ENCODE results near the gene CUX1. TPM values are rescaled to one million over a fixed set of nuclear protein-coding genes. Genes with fewer than 3 reads are reported as not detected.
"Not testable (repeated sequence)": the region's sequence is repeated elsewhere in the genome, so short reads cannot be mapped to it uniquely, and the experiment has no call there.

Gene CUX1
- total RNA-seq, 1 donor from 2014 or later: 66.4 TPM

DNA sequence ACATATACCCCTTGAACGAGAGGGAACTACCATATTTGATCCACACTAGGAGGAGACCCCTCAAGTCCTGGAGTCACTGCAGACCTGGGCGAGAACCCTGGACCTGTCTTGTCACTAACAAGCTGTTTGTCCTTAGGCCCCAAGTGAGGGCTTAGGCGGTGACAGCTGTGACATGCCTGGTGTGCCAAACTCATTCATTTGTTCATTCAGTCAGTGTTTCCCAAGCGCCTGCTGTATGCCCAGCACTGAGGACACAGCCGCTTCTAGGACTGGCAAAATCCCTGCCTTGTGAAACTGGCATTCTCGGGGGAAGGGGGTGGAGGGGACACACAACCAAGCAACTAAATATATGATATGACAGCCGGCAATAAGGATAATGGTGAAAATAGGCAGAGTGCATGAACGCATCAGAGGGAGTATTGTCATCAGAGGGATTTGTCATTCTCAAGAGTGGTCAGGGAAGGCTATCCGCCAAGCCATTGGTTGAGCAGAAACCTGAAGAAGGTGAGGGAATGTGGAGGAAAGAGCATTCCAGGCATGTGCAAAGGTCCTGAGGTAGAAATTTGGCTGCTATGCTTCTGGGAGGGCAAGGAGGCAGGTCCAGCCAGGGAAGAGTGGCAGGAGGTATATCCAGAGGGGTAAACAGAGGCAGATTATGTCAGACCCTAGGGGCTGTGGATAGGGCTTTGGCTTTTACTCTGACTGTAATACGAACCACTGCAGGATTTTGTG, 480.2 kb downstream of the CUX1 start:
- H3K27ac ChIP-seq: no peak overlapping the region
- DNase-seq (ENCODE audit: low spot score): no peak
- H3K9me3 ChIP-seq (ENCODE audit: low read depth): no peaks in the 10 kb centered on the region
- no peak overlapping the region for H3K4me3 ChIP-seq
- peaks cover 63% of the 10 kb centered on the region for H4K20me1 ChIP-seq (ENCODE audit: low read depth)
- Mint-ChIP-seq H3K36me3 (peaks cover 5% of the 10 kb centered on the region), H3K4me1 (peaks cover 17% of the 10 kb centered on the region), H3K9me3 (no peaks in the 10 kb centered on the region), H3K27me3 (ENCODE audit: insufficient read depth, low read depth) (peaks cover 3% of the 10 kb centered on the region), H3K4me3 (no peak overlapping the region), H3K27ac (no peak overlapping the region)
- H3K4me2 ChIP-seq: no peak overlapping the region
- H3K9ac ChIP-seq: no peak overlapping the region
- H3K27me3 ChIP-seq: peaks cover 18% of the 10 kb centered on the region
- no peaks in the 10 kb centered on the region for H3K36me3 ChIP-seq
- H3K79me2 ChIP-seq (ENCODE audit: low read depth): no peaks in the 10 kb centered on the region
- TF ChIP-seq EZH2phosphoT487 (IDR thresholded peaks at IDR 0.05) (no peak), EZH2 (IDR thresholded peaks at IDR 0.05) (no peak)
- TF ChIP-seq, protein P1, sequence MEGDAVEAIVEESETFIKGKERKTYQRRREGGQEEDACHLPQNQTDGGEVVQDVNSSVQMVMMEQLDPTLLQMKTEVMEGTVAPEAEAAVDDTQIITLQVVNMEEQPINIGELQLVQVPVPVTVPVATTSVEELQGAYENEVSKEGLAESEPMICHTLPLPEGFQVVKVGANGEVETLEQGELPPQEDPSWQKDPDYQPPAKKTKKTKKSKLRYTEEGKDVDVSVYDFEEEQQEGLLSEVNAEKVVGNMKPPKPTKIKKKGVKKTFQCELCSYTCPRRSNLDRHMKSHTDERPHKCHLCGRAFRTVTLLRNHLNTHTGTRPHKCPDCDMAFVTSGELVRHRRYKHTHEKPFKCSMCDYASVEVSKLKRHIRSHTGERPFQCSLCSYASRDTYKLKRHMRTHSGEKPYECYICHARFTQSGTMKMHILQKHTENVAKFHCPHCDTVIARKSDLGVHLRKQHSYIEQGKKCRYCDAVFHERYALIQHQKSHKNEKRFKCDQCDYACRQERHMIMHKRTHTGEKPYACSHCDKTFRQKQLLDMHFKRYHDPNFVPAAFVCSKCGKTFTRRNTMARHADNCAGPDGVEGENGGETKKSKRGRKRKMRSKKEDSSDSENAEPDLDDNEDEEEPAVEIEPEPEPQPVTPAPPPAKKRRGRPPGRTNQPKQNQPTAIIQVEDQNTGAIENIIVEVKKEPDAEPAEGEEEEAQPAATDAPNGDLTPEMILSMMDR (IDR thresholded peaks at IDR 0.05): no peak
- no peaks in the 10 kb centered on the region for H3F3A ChIP-seq (ENCODE audit: low read depth)
- no peak overlapping the region for H2AFZ ChIP-seq (replicated peaks)
- H3K4me1 ChIP-seq: peaks cover 5% of the 10 kb centered on the region

DNA sequence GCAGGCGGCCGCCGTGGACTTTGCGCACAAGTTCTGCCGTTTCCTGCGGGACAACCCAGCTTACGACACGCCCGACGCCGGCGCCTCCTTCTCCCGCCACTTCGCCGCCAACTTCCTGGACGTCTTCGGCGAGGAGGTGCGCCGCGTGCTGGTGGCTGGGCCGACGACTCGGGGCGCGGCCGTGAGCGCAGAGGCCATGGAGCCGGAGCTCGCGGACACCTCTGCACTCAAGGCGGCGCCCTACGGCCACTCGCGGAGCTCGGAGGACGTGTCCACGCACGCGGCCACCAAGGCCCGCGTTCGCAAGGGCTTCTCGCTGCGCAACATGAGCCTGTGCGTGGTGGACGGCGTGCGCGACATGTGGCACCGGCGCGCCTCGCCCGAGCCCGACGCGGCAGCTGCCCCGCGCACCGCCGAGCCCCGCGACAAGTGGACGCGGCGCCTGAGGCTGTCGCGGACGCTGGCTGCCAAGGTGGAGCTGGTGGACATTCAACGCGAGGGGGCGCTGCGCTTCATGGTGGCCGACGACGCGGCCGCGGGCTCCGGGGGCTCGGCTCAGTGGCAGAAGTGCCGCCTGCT, 483.3 kb downstream of the CUX1 start:
- H3K4me3 ChIP-seq: no peak overlapping the region
- H3K36me3 Mint-ChIP-seq: peaks cover 3% of the 10 kb centered on the region
- no peaks in the 10 kb centered on the region for H3K4me1 ChIP-seq
- no peak overlapping the region for H3K4me3 Mint-ChIP-seq
- no peaks in the 10 kb centered on the region for H3F3A ChIP-seq (ENCODE audit: low read depth)
- peak overlapping the region; percentile 17 for H2AFZ ChIP-seq (replicated peaks)
- TF ChIP-seq, protein P1 (IDR thresholded peaks at IDR 0.05): peak; percentile 71
- no peak for TF ChIP-seq EZH2phosphoT487 (IDR thresholded peaks at IDR 0.05)
- DNase-seq (ENCODE audit: low spot score): peak; percentile 85
- H3K9ac ChIP-seq: no peak overlapping the region
- H3K4me1 Mint-ChIP-seq: peaks cover 8% of the 10 kb centered on the region
- H3K9me3 ChIP-seq (ENCODE audit: low read depth): no peaks in the 10 kb centered on the region
- peak overlapping the region; percentile 31 for H3K4me2 ChIP-seq
- H3K27me3 ChIP-seq: peaks cover 18% of the 10 kb centered on the region
- H4K20me1 ChIP-seq (ENCODE audit: low read depth): peaks cover 49% of the 10 kb centered on the region
- H3K79me2 ChIP-seq (ENCODE audit: low read depth): no peaks in the 10 kb centered on the region
- no peak overlapping the region for H3K27ac Mint-ChIP-seq
- H3K36me3 ChIP-seq: no peaks in the 10 kb centered on the region
- no peak overlapping the region for H3K27ac ChIP-seq
- no peaks in the 10 kb centered on the region for H3K9me3 Mint-ChIP-seq
- peaks cover under 1% of the 10 kb centered on the region for H3K27me3 Mint-ChIP-seq (ENCODE audit: insufficient read depth, low read depth)

DNA sequence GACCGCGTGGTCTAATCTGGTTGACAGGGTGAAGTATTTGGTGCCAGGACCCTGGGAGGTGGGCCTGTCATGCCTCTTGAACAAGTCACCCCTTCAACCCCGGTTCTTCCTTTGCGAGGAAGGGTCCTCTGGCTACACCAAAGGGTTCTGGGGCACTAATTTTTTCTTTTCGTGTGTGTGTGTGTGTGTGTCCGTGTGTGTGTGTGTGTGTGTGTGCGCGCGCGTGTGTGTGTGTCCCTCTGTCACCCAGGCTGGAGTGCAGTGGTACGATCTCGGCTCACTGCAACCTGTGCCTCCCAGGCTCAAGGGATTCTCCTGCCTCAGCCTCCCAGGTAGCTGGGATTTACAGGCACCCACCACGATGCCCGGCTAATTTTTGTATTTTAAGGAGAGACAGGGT, 483.9 kb downstream of the CUX1 start:
- peaks cover 45% of the 10 kb centered on the region for H4K20me1 ChIP-seq (ENCODE audit: low read depth)
- not testable (repeated sequence) for H3K4me1 Mint-ChIP-seq; H3K36me3 Mint-ChIP-seq; H3K4me3 ChIP-seq; DNase-seq (ENCODE audit: low spot score); H3K4me3 Mint-ChIP-seq; H3K9ac ChIP-seq; H3K9me3 ChIP-seq (ENCODE audit: low read depth); H3K4me2 ChIP-seq; H3K9me3 Mint-ChIP-seq; H3F3A ChIP-seq (ENCODE audit: low read depth); H3K27me3 Mint-ChIP-seq (ENCODE audit: insufficient read depth, low read depth); H3K79me2 ChIP-seq (ENCODE audit: low read depth); H3K27ac ChIP-seq; H3K36me3 ChIP-seq; H3K4me1 ChIP-seq
- H3K27ac Mint-ChIP-seq: peak overlapping the region; percentile 37
- H2AFZ ChIP-seq (replicated peaks): peak overlapping the region; percentile 17
- H3K27me3 ChIP-seq: peaks cover 18% of the 10 kb centered on the region

DNA sequence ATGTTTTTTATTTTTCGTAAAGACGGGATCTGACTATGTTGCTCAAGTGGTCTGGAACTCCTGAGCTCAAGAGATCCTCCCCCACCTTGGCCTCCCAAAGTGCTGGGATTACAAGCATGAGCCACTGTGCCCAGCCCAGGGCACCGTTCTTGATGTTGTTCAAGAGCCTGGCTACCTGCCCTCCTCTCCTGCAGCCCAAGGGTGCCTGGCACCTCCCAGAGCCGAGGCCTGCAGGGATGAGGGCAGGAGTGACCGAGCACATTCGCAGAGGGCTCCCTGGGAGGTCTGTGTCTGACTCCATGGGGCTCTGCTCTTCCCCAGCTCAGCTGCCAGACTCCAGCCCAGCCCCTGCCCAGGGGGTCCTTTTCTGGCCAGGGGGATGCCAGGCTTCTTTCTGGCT, 484.6 kb downstream of the CUX1 start:
- Histone ChIP-seq H4K20me1 (ENCODE audit: low read depth) (peaks cover 45% of the 10 kb centered on the region), H3F3A (ENCODE audit: low read depth) (no peaks in the 10 kb centered on the region), H3K27ac (no peak overlapping the region), H3K36me3 (no peaks in the 10 kb centered on the region), H3K4me3 (no peak overlapping the region), H3K79me2 (ENCODE audit: low read depth) (no peaks in the 10 kb centered on the region), H3K4me1 (peaks cover 5% of the 10 kb centered on the region), H3K27me3 (peaks cover 18% of the 10 kb centered on the region), H3K9ac (no peak overlapping the region), H3K4me2 (no peak overlapping the region), H3K9me3 (ENCODE audit: low read depth) (no peaks in the 10 kb centered on the region), H2AFZ (replicated peaks) (no peak overlapping the region)
- H3K9me3 Mint-ChIP-seq: no peaks in the 10 kb centered on the region
- H3K27me3 Mint-ChIP-seq (ENCODE audit: insufficient read depth, low read depth): peaks cover 2% of the 10 kb centered on the region
- no peak overlapping the region for H3K4me3 Mint-ChIP-seq
- TF ChIP-seq EZH2 (IDR thresholded peaks at IDR 0.05) (no peak), EZH2phosphoT487 (IDR thresholded peaks at IDR 0.05) (no peak)
- TF ChIP-seq, protein P1 (IDR thresholded peaks at IDR 0.05): no peak
- no peak overlapping the region for H3K27ac Mint-ChIP-seq
- H3K4me1 Mint-ChIP-seq: peaks cover 2% of the 10 kb centered on the region
- DNase-seq (ENCODE audit: low spot score): no peak
- peaks cover 2% of the 10 kb centered on the region for H3K36me3 Mint-ChIP-seq

Data from neural progenitor cell (in vitro differentiated cells).